ENCODE results near the gene POU2F1.

GRCh38 chr1:167453123-167453522 is 232.4 kb downstream of the POU2F1 start:
- TF ChIP-seq POLR2A (IDR thresholded peaks at IDR 0.05; ENCODE audit: low read depth, low read length) (no peak), CTCF (IDR thresholded peaks at IDR 0.05; ENCODE audit: extremely low read depth in 1 of 2, insufficient read depth in 1 of 2, low read depth in 1 of 2, low read length in 2 of 2) (no peak), EZH2 (IDR thresholded peaks at IDR 0.05; ENCODE audit: borderline replicate concordance, low read depth, low read length, severe bottlenecking) (no peak), POLR2AphosphoS5 (IDR thresholded peaks at IDR 0.05; ENCODE audit: insufficient read depth, low read depth, low read length) (no peak), MYC (IDR thresholded peaks at IDR 0.05; ENCODE audit: low read depth, low read length) (no peak)
